Caco-2 (cell line): ENCODE measurements around the gene WNK1. TPM values are rescaled to one million over a fixed set of nuclear protein-coding genes. Genes with fewer than 3 reads are reported as not detected.

ENCODE experiments used
- BruUV-seq: library from RNA; stranded (reverse); fragments of 400-500 nt; replicated peaks from 2 replicates; lab custom pipeline; 2021; lab: Mats Ljungman, UMichigan
- CTCF ChIA-PET: fragments of 300-600 bp; sonication (Branson Sonifier 250); formaldehyde crosslinking; loops from one replicate; lab custom pipeline; 2022; ENCODE audit warnings: antibody characterized with exemption; lab: Charles Lee
- POLR2A ChIA-PET: fragments of 300-600 bp; sonication (Branson Sonifier 250); formaldehyde crosslinking; loops from one replicate; lab custom pipeline; 2022; ENCODE audit warnings: antibody characterized with exemption; lab: Charles Lee
- DNase-seq, 2 experiments: peaks; one replicate each; pipeline versions ENCODE4 v3.0.0 to v3.0.0-alpha.2; 2020 to 2022
- H3K27me3 ChIP-seq: replicated peaks from 2 replicates; pipeline ENCODE4 v1.6.0; 2011; ENCODE audit warnings: low read length; ENCODE audit not compliant: control insufficient read depth, insufficient read depth
- H3K36me3 ChIP-seq: 2 replicates; pipeline ENCODE4 v1.5.1; 2011; ENCODE audit warnings: low read length; ENCODE audit not compliant: control insufficient read depth, insufficient read depth
- H3K4me1 ChIP-seq: fragments of 250-450 bp; sonication (Bioruptor Pico); 2 replicates; pipeline ENCODE4 v1.5.1; 2020; ENCODE audit warnings: mild to moderate bottlenecking
- H3K4me3 ChIP-seq: 2 replicates; pipeline ENCODE4 v1.5.1; 2011; ENCODE audit warnings: low read depth, mild to moderate bottlenecking, control low read depth, low read length
- H3K9me3 ChIP-seq: fragments of 250-450 bp; sonication (Bioruptor Pico); 2 replicates; pipeline ENCODE4 v1.5.1; 2020; ENCODE audit warnings: mild to moderate bottlenecking, moderate library complexity
- H3K27ac Mint-ChIP-seq: one replicate; pipeline ENCODE4 v1.8.0; 2022; ENCODE audit warnings: mixed read lengths; ENCODE audit not compliant: unreplicated experiment
- H3K27me3 Mint-ChIP-seq: one replicate; pipeline ENCODE4 v1.8.0; 2022; ENCODE audit warnings: mixed read lengths; ENCODE audit not compliant: insufficient read depth, unreplicated experiment
- H3K36me3 Mint-ChIP-seq: one replicate; pipeline ENCODE4 v1.8.0; 2022; ENCODE audit warnings: mild to moderate bottlenecking, mixed read lengths; ENCODE audit not compliant: insufficient read depth, unreplicated experiment
- H3K4me1 Mint-ChIP-seq: one replicate; pipeline ENCODE4 v1.8.0; 2022; ENCODE audit warnings: low read depth, mixed read lengths; ENCODE audit not compliant: unreplicated experiment
- H3K4me3 Mint-ChIP-seq: one replicate; pipeline ENCODE4 v1.8.0; 2022; ENCODE audit warnings: mild to moderate bottlenecking, moderate library complexity, mixed read lengths; ENCODE audit not compliant: unreplicated experiment
- H3K9me3 Mint-ChIP-seq: one replicate; pipeline ENCODE4 v1.8.0; 2022; ENCODE audit warnings: mixed read lengths; ENCODE audit not compliant: unreplicated experiment
- intact Hi-C: fragments of 100-400 bp; cut with micrococcal nuclease; formaldehyde crosslinking; loops from one replicate; pipeline ENCODE4 v1.10.0; 2022; ENCODE audit not compliant: unreplicated experiment
- total RNA-seq: library from RNA; stranded (reverse); gene quantifications from 2 replicates; pipeline ENCODE4 v1.2.3, GENCODE V29; 2022
- TF ChIP-seq, protein P1 (sequence below), 2 experiments: fragments of 200-600 bp in 1 of 2; IDR thresholded peaks; 1 replicate in 1 of 2; 2 replicates in 1 of 2; pipeline versions ENCODE4 v1.5.1 to v1.8.0; 2011 to 2022; ENCODE audit warnings: antibody characterized with exemption in 1 of 2, control low read depth in 1 of 2, inconsistent platforms in 1 of 2, low read depth in 1 of 2, low read length in 1 of 2, mild to moderate bottlenecking in 1 of 2, moderate library complexity in 1 of 2; ENCODE audit not compliant: insufficient read depth in 1 of 2, severe bottlenecking in 1 of 2, unreplicated experiment in 1 of 2

The WNK1 gene
- total RNA-seq, 1 experiment from 2014 or later, result 224 TPM

DNA sequence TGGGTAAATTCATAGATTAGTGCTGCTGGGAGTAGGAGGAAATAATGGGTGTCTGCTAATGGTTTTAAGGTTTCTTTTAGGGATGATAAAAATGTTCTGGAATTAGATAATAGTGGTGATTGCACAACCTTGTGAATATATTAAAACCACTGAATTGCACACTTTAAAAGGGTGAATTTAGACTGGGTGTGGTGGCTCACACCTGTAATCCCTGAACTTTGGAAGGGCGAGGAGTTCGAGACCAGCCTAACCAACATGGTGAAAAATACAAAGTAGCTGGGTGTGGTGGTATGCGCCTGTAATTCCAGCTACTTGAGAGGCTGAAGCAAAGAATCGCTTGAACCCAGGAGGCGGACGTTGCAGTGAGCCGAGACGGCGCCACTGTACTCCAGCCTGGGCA lies 195.9 kb downstream of the WNK1 start:
- TF ChIP-seq, protein P1, sequence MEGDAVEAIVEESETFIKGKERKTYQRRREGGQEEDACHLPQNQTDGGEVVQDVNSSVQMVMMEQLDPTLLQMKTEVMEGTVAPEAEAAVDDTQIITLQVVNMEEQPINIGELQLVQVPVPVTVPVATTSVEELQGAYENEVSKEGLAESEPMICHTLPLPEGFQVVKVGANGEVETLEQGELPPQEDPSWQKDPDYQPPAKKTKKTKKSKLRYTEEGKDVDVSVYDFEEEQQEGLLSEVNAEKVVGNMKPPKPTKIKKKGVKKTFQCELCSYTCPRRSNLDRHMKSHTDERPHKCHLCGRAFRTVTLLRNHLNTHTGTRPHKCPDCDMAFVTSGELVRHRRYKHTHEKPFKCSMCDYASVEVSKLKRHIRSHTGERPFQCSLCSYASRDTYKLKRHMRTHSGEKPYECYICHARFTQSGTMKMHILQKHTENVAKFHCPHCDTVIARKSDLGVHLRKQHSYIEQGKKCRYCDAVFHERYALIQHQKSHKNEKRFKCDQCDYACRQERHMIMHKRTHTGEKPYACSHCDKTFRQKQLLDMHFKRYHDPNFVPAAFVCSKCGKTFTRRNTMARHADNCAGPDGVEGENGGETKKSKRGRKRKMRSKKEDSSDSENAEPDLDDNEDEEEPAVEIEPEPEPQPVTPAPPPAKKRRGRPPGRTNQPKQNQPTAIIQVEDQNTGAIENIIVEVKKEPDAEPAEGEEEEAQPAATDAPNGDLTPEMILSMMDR (IDR thresholded peaks at IDR 0.05; ENCODE audit: insufficient read depth in 1 of 2, low read depth in 1 of 2, low read length in 1 of 2, severe bottlenecking in 1 of 2, unreplicated experiment in 1 of 2), result no peak
- H3K4me3 Mint-ChIP-seq, result peak overlapping the region; percentile 98
- no TSS peak for BruUV-seq
- DNase-seq, result no peak
- peak overlapping the region; percentile 99 for H3K27ac Mint-ChIP-seq
- peaks cover 32% of the 10 kb centered on the region for H3K4me1 Mint-ChIP-seq
- no peaks in the 10 kb centered on the region for H3K9me3 ChIP-seq
- H3K9me3 Mint-ChIP-seq, result no peaks in the 10 kb centered on the region
- no peaks in the 10 kb centered on the region for H3K27me3 Mint-ChIP-seq
- POLR2A ChIA-PET, result no interaction called here
- peaks cover 2% of the 10 kb centered on the region; the same call in 1 of the 2 replicates for H3K36me3 ChIP-seq
- peaks cover 58% of the 10 kb centered on the region for H3K36me3 Mint-ChIP-seq
- intact Hi-C loops, result loop anchor here (5.0 kb wide), 1 partner anchor 634 kb away; no protein-coding TSS in a partner anchor
- no peaks in the 10 kb centered on the region for H3K27me3 ChIP-seq
- H3K4me3 ChIP-seq, result peak overlapping the region; percentile 69
- H3K4me1 ChIP-seq, result peaks cover 27% of the 10 kb centered on the region
- CTCF ChIA-PET, result interaction anchor here (0.6 kb wide), 1 partner anchor 147 kb away, joined by 3 read pairs; no protein-coding TSS in a partner anchor

DNA sequence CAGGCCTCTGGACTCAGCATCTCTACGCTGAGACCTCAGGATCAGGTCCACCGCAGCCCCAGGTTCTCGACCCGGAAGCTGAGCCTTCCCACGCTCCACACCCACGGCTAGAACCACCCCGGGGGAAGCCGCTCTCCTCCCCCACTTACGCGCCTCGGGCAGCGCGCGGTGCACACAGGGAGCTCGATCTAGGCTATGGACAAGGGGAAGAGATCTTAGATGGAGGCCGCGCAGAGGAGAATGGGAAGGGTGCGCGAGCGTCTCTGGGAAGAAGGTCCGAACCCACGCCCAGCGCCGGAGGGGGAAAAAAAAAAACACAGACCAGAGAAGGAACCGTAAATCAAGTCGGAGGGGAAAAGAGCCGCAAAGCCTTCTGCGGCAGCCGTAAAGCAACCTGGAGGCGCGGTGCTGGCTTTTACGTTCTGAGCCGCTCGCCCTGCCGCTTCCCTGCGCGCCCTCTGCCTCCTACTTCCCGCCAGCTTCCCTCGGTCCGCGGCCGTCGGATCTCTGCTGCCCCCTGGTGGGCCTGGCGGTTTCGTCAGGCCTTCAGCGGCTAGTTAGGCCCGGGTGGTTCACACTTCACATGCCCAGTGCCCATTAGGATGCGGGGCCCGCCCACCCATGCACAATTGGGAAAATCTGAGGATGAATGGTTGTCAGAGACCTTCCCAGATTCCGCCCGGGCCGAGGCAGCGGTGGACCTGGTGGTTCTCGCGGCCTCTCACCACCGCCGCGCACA lies 197.2 kb downstream of the WNK1 start, which contains the start of gene RAD52:
TSS of gene RAD52 (minus strand) at position 242 of the 739 bp plus-strand sequence. CDS start 16,636 bp downstream, outside the sequence.
- peaks cover 32% of the 10 kb centered on the region for H3K4me1 Mint-ChIP-seq
- POLR2A ChIA-PET, result interaction anchor here (0.6 to 1.7 kb wide), 9 partner anchors 11 to 586 kb away, joined by 3 to 19 read pairs (median 4); partner anchors contain the start of gene ERC1
- Histone ChIP-seq H3K4me1 (peaks cover 27% of the 10 kb centered on the region), H3K4me3 (peak within 1 kb of the TSS; percentile 69), H3K27me3 (no peaks in the 10 kb centered on the region), H3K36me3 (no peaks in the 10 kb centered on the region; the same call in 1 of the 2 replicates), H3K9me3 (no peaks in the 10 kb centered on the region)
- H3K9me3 Mint-ChIP-seq, result no peaks in the 10 kb centered on the region
- TSS peak; percentile 83 for BruUV-seq
- peak; percentile 99 to 100 for DNase-seq
- CTCF ChIA-PET, result interaction anchor here (0.5 to 3.8 kb wide), 31 partner anchors 13 to 703 kb away, joined by 3 to 71 read pairs (median 4); partner anchors contain the start of genes CCDC77, ERC1 and WNK1
- peak within 1 kb of the TSS; percentile 98 for H3K4me3 Mint-ChIP-seq
- TF ChIP-seq, protein P1 (IDR thresholded peaks at IDR 0.05; ENCODE audit: insufficient read depth in 1 of 2, low read depth in 1 of 2, low read length in 1 of 2, severe bottlenecking in 1 of 2, unreplicated experiment in 1 of 2), result peak; percentile 97 to 99
- H3K27ac Mint-ChIP-seq, result peak within 1 kb of the TSS; percentile 99
- no peaks in the 10 kb centered on the region for H3K27me3 Mint-ChIP-seq
- H3K36me3 Mint-ChIP-seq, result peaks cover 44% of the 10 kb centered on the region
- intact Hi-C loops, result loop anchor here (1.0 to 5.0 kb wide), 7 partner anchors 19 to 633 kb away; no protein-coding TSS in a partner anchor

DNA sequence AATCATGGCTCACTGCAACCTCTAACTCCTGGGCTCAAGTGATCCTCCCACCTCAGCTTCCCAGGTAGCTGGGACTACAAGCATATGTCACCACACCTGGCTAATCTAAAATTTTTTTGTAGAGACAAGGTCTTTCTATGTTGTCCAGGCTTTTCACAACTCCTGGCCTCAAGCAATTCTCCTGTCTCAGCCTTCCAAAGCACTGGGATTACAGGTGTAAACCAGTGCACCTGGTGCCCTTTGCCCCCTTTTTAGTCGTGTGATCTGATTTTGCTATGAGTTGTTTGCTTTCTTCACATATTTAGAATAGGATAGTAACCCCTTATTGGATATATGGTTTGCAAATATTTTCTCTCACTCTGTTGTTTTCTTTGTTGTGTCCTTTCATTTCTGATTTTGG lies 198.8 kb downstream of the WNK1 start:
- no peaks in the 10 kb centered on the region for H3K27me3 ChIP-seq
- ChIA-PET POLR2A (interaction anchor here (1.5 kb wide), 1 partner anchor 41 kb away, joined by 4 read pairs; no protein-coding TSS in a partner anchor), CTCF (interaction anchor here (1.0 to 3.8 kb wide), 4 partner anchors 16 to 381 kb away, joined by 3 to 71 read pairs (median 4); no protein-coding TSS in a partner anchor)
- Mint-ChIP-seq H3K4me1 (peaks cover 26% of the 10 kb centered on the region), H3K27me3 (no peaks in the 10 kb centered on the region), H3K36me3 (peaks cover 33% of the 10 kb centered on the region), H3K27ac (peak overlapping the region; percentile 77), H3K4me3 (peak overlapping the region; percentile 1), H3K9me3 (no peaks in the 10 kb centered on the region)
- no TSS peak for BruUV-seq
- TF ChIP-seq, protein P1 (IDR thresholded peaks at IDR 0.05; ENCODE audit: insufficient read depth in 1 of 2, low read depth in 1 of 2, low read length in 1 of 2, severe bottlenecking in 1 of 2, unreplicated experiment in 1 of 2), result no peak
- intact Hi-C loops, result loop anchor here (1.0 to 5.0 kb wide), 3 partner anchors 18 to 319 kb away; no protein-coding TSS in a partner anchor
- H3K4me1 ChIP-seq, result peaks cover 27% of the 10 kb centered on the region
- no peaks in the 10 kb centered on the region; the same call in 1 of the 2 replicates for H3K36me3 ChIP-seq
- no peaks in the 10 kb centered on the region for H3K9me3 ChIP-seq
- H3K4me3 ChIP-seq, result no peak overlapping the region
- peak; percentile 89 to 90 for DNase-seq
